ENCODE data around the gene ST6GALNAC4.

DNA sequence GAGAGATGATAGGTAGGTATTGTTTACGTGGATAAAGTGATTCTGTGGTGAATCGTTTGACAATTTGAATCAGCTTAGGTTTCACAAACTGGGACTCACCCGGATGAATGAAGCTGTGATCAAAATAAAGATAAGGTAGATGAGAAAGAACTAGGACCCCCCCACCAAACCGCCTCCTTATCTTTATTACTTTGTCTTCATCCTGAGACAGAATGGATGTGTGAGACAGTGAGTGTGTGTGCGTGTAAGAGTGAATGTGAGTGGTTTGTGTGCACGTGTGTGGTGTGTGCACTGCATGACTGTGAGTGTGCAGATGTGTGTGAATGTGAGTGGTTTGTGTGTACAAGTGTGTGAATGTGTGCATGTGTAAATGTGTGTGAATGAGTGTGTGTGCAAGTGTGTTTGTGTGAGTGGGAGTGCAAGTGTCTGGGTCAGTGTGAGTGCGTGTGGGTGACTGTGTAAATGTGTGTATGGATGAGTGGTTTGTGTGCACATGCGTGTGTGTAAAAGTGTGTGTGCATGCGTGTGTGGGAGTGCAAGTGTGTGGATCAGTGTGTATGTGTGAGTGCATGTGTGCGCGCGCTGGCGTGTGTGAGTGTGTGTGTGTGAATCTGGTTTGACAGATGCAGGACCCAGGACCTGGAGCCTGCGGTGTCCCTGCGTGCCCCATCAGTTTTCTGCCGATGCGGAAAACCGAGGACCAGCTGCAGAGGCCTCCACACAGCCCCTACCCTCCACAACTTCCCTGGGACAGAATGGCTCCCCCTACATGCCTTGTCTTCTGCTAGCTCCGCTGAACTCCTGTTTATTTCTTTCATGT lies 51.0 kb downstream of the ST6GALNAC4 start:
- TF ChIP-seq, protein P1, sequence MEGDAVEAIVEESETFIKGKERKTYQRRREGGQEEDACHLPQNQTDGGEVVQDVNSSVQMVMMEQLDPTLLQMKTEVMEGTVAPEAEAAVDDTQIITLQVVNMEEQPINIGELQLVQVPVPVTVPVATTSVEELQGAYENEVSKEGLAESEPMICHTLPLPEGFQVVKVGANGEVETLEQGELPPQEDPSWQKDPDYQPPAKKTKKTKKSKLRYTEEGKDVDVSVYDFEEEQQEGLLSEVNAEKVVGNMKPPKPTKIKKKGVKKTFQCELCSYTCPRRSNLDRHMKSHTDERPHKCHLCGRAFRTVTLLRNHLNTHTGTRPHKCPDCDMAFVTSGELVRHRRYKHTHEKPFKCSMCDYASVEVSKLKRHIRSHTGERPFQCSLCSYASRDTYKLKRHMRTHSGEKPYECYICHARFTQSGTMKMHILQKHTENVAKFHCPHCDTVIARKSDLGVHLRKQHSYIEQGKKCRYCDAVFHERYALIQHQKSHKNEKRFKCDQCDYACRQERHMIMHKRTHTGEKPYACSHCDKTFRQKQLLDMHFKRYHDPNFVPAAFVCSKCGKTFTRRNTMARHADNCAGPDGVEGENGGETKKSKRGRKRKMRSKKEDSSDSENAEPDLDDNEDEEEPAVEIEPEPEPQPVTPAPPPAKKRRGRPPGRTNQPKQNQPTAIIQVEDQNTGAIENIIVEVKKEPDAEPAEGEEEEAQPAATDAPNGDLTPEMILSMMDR (IDR thresholded peaks at IDR 0.05; ENCODE audit: low read depth, low read length) = no peak
- no peak for TF ChIP-seq EZH2phosphoT487 (IDR thresholded peaks at IDR 0.05; ENCODE audit: low read depth)
